ENCODE results near the gene SBNO2. TPM values are rescaled to one million over a fixed set of nuclear protein-coding genes. Genes with fewer than 3 reads are reported as not detected.

Gene SBNO2
- polyA plus RNA-seq, 3 donors = 0.71 to 75.0 (median 2.6) TPM

GRCh38 chr19:1072371-1073015 is 101.6 kb downstream of the SBNO2 start:
- intact Hi-C loops (cut with micrococcal nuclease) = loop anchor here in 1 of 2 donors (2.0 to 5.0 kb wide), 2 partner anchors 14 to 35 kb away; no protein-coding TSS in a partner anchor
- WGBS (ENCODE audit: insufficient coverage) = 82% methylated on average over 3 of the region's 11 CpGs
- H3K27ac ChIP-seq (ENCODE audit: low read depth in 1 of 2, low read length in 2 of 2) = no peak overlapping the region

More at GRCh38 chr19:1072371-1073015, 101.6 kb downstream of the SBNO2 start:
- Histone ChIP-seq H2AFZ (ENCODE audit: insufficient read depth, low read depth, low read length, poor library complexity, severe bottlenecking) (no peak overlapping the region), H3K4me2 (replicated peaks; ENCODE audit: extremely low read depth, low read length, poor library complexity, severe bottlenecking) (no peak overlapping the region), H3K9ac (ENCODE audit: insufficient read depth, low read length, poor library complexity, severe bottlenecking) (no peak overlapping the region), H3K4me1 (ENCODE audit: control insufficient read depth in 1 of 2, insufficient read depth in 2 of 2, low read length in 2 of 2) (peaks cover 77 to 92% of the 10 kb centered on the region in 2 donors), H3K27me3 (ENCODE audit: control insufficient read depth in 2 of 2, insufficient read depth in 2 of 2, low read length in 2 of 2) (no peaks in the 10 kb centered on the region), H4K20me1 (ENCODE audit: insufficient read depth, low read length) (peaks cover 95% of the 10 kb centered on the region), H3K79me2 (ENCODE audit: insufficient read depth, low read length) (peaks cover 95% of the 10 kb centered on the region), H3K4me3 (replicated peaks in 1 of 3; ENCODE audit: low read depth in 2 of 3, low read length in 3 of 3) (no peak overlapping the region), H3K9me3 (replicated peaks in 1 of 2; ENCODE audit: control insufficient read depth in 1 of 2, insufficient read depth in 1 of 2, low read length in 2 of 2) (no peaks in the 10 kb centered on the region), H3K36me3 (replicated peaks in 1 of 2; ENCODE audit: control insufficient read depth in 1 of 2, insufficient read depth in 2 of 2, low read length in 2 of 2) (peaks cover 53 to 58% of the 10 kb centered on the region in 2 donors)
- Mint-ChIP-seq H3K4me3 (no peak overlapping the region), H3K9me3 (no peaks in the 10 kb centered on the region), H3K27ac (peak overlapping the region in 6 of 7 donors; percentile 15 to 80 (median 37)), H3K4me1 (peaks cover 67% of the 10 kb centered on the region), H3K36me3 (peaks cover 42 to 75% of the 10 kb centered on the region in 2 donors), H3K27me3 (ENCODE audit: low read depth in 3 of 3) (peaks cover 0 to 1% (median 0%) of the 10 kb centered on the region in 3 donors)
- DNase-seq = no peak
- no peak for TF ChIP-seq CTCF (IDR thresholded peaks at IDR 0.05)
